ENCODE results near the gene MLYCD. TPM values are rescaled to one million over a fixed set of nuclear protein-coding genes. Genes with fewer than 3 reads are reported as not detected.

The MLYCD gene
- total and polyA plus RNA-seq, 2 donors (not counting 1 experiment from before 2014, with no cell fraction given): 2.3 to 17.1 TPM

DNA sequence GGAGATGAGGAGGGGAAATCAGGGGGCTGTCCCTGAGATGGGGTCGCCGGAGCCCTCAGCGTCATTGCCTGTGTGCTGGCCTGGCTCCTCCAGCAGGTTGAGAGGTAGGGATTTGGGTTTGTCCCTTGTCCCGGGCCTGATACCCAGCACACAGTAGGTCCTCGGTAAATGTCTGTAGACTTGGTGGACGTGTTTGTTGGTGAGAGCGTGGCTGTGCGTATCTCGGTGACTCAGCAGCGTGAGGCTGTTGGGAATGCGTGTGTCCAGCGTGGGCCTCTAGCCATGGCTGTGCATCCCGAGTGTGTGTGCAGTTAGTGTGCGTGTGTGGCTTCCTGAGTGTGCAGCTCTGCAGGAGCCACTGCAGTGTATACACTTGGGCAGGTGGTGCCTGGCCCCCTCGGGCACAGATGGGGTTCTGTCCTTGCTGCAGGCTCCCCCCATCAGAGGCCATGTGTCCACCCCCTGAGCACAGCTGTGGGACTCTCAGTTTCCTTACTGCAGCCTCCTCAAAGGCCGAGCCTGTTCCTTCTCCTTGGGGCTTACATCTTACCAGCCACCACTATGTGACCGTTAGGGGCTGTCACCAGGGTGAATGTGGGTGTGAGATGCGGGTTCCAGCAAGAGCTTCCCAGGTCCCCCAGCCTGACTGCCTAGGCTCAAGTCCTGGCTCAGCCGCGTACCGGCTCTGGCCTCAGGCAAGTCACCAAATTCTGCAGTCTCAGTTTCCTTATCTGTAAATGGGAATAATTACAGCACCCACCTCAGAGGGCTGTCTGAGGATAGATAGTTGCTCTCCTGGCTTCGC is 74.9 kb downstream of the MLYCD start:
- peaks cover under 1% of the 10 kb centered on the region for H3K9me3 Mint-ChIP-seq (ENCODE audit: insufficient read depth)
- no peak overlapping the region for H3K27ac Mint-ChIP-seq
- Histone ChIP-seq H3K36me3 (replicated peaks in 1 of 2; ENCODE audit: control extremely low read depth in 1 of 2, control insufficient read depth in 1 of 2, extremely low read depth in 1 of 2, insufficient read depth in 2 of 2, low read length in 1 of 2) (no peaks in the 10 kb centered on the region), H3K27me3 (replicated peaks in 1 of 4; ENCODE audit: control extremely low read depth in 1 of 4, control insufficient read depth in 3 of 4, insufficient read depth in 4 of 4, low read length in 3 of 4) (peaks cover 0 to 17% (median 3%) of the 10 kb centered on the region in 4 experiments), H4K20me1 (ENCODE audit: control insufficient read depth, insufficient read depth, low read length, poor library complexity, severe bottlenecking) (no peaks in the 10 kb centered on the region), H3K79me2 (ENCODE audit: control insufficient read depth, insufficient read depth, low read length) (no peaks in the 10 kb centered on the region), H3K4me1 (ENCODE audit: control insufficient read depth in 2 of 2, insufficient read depth in 2 of 2, low read length in 2 of 2) (peaks cover 0 to 4% of the 10 kb centered on the region in 2 donors), H3K9me3 (ENCODE audit: control extremely low read depth in 1 of 3, control insufficient read depth in 2 of 3, insufficient read depth in 1 of 3, low read length in 2 of 3) (peaks cover 0 to 11% (median 4%) of the 10 kb centered on the region in 3 donors), H3K9ac (ENCODE audit: low read length) (no peak overlapping the region), H2AFZ (ENCODE audit: insufficient read depth, low read depth, low read length, poor library complexity, severe bottlenecking) (no peak overlapping the region), H3K27ac (ENCODE audit: low read length in 2 of 2) (no peak overlapping the region), H3K4me2 (replicated peaks; ENCODE audit: low read depth, low read length, poor library complexity, severe bottlenecking) (no peak overlapping the region), H3K4me3 (ENCODE audit: control extremely low read depth in 1 of 5, extremely low read depth in 1 of 5, insufficient read depth in 1 of 5, low read depth in 2 of 5, low read length in 4 of 5) (no peak overlapping the region)
- ChIA-PET CTCF (interaction anchor here (1.0 kb wide), 1 partner anchor 16 kb away, joined by 3 read pairs; no protein-coding TSS in a partner anchor), POLR2A (no interaction called here)
- DNase-seq (no peak), ATAC-seq (ENCODE audit: low read depth) (no peak)
- H3K27me3 Mint-ChIP-seq: peaks cover 10% of the 10 kb centered on the region
- WGBS (ENCODE audit: insufficient coverage): 79% methylated on average over 17 of the region's 22 CpGs
- peaks cover 3% of the 10 kb centered on the region for H3K4me1 Mint-ChIP-seq
- intact Hi-C loops (cut with micrococcal nuclease): no loop called here
- no peak overlapping the region for H3K4me3 Mint-ChIP-seq
- TF ChIP-seq, protein P1, sequence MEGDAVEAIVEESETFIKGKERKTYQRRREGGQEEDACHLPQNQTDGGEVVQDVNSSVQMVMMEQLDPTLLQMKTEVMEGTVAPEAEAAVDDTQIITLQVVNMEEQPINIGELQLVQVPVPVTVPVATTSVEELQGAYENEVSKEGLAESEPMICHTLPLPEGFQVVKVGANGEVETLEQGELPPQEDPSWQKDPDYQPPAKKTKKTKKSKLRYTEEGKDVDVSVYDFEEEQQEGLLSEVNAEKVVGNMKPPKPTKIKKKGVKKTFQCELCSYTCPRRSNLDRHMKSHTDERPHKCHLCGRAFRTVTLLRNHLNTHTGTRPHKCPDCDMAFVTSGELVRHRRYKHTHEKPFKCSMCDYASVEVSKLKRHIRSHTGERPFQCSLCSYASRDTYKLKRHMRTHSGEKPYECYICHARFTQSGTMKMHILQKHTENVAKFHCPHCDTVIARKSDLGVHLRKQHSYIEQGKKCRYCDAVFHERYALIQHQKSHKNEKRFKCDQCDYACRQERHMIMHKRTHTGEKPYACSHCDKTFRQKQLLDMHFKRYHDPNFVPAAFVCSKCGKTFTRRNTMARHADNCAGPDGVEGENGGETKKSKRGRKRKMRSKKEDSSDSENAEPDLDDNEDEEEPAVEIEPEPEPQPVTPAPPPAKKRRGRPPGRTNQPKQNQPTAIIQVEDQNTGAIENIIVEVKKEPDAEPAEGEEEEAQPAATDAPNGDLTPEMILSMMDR (IDR thresholded peaks at IDR 0.05): no peak
- no peak for TF ChIP-seq EZH2 (IDR thresholded peaks at IDR 0.05; ENCODE audit: borderline replicate concordance, insufficient read depth, low read depth, low read length, poor library complexity, severe bottlenecking)

DNA sequence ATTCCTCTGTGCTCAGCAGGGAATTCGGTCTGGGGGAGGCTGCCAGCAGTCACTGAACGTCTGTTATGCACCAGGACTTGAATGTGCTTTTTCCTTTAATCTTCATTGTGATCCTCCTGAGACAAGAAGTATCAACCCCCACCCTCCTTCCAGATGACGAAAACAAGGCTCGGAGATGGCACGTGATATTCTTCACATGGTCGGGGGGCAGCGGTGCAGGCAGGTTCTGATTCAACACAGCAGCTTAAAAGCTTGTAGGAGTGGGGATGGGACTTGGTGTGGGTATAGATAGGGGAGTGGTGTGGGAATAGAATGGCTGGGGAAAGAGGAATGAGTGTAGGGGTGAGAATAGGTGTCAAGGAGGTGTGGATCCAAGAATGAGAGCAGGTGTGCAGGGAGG is 75.6 kb downstream of the MLYCD start:
- ATAC-seq (ENCODE audit: low read depth) (no peak), DNase-seq (no peak)
- Mint-ChIP-seq H3K4me3 (no peak overlapping the region), H3K9me3 (ENCODE audit: insufficient read depth) (peaks cover 3% of the 10 kb centered on the region), H3K27me3 (peaks cover 10% of the 10 kb centered on the region), H3K27ac (no peak overlapping the region), H3K4me1 (no peaks in the 10 kb centered on the region)
- Histone ChIP-seq H3K79me2 (ENCODE audit: control insufficient read depth, insufficient read depth, low read length) (no peaks in the 10 kb centered on the region), H3K4me1 (ENCODE audit: control insufficient read depth in 2 of 2, insufficient read depth in 2 of 2, low read length in 2 of 2) (no peaks in the 10 kb centered on the region), H3K36me3 (replicated peaks in 1 of 2; ENCODE audit: control extremely low read depth in 1 of 2, control insufficient read depth in 1 of 2, extremely low read depth in 1 of 2, insufficient read depth in 2 of 2, low read length in 1 of 2) (no peaks in the 10 kb centered on the region), H3K4me2 (replicated peaks; ENCODE audit: low read depth, low read length, poor library complexity, severe bottlenecking) (no peak overlapping the region), H3K9ac (ENCODE audit: low read length) (no peak overlapping the region), H3K4me3 (ENCODE audit: control extremely low read depth in 1 of 5, extremely low read depth in 1 of 5, insufficient read depth in 1 of 5, low read depth in 2 of 5, low read length in 4 of 5) (no peak overlapping the region), H4K20me1 (ENCODE audit: control insufficient read depth, insufficient read depth, low read length, poor library complexity, severe bottlenecking) (no peaks in the 10 kb centered on the region), H2AFZ (ENCODE audit: insufficient read depth, low read depth, low read length, poor library complexity, severe bottlenecking) (no peak overlapping the region), H3K9me3 (ENCODE audit: control extremely low read depth in 1 of 3, control insufficient read depth in 2 of 3, insufficient read depth in 1 of 3, low read length in 2 of 3) (peaks cover 0 to 16% (median 6%) of the 10 kb centered on the region in 3 donors), H3K27ac (ENCODE audit: low read length in 2 of 2) (no peak overlapping the region), H3K27me3 (replicated peaks in 1 of 4; ENCODE audit: control extremely low read depth in 1 of 4, control insufficient read depth in 3 of 4, insufficient read depth in 4 of 4, low read length in 3 of 4) (peaks cover 0 to 17% (median 2%) of the 10 kb centered on the region in 4 experiments)
- 70% methylated on average over 6 of the region's 7 CpGs for WGBS (ENCODE audit: insufficient coverage)
- intact Hi-C loops (cut with micrococcal nuclease): no loop called here
- ChIA-PET CTCF (interaction anchor here (1.0 kb wide), 1 partner anchor 17 kb away, joined by 3 read pairs; no protein-coding TSS in a partner anchor), POLR2A (no interaction called here)
- TF ChIP-seq EZH2 (IDR thresholded peaks at IDR 0.05; ENCODE audit: borderline replicate concordance, insufficient read depth, low read depth, low read length, poor library complexity, severe bottlenecking): no peak
- TF ChIP-seq, protein P1 (IDR thresholded peaks at IDR 0.05): no peak

Measured in B cell (primary cell).